ENCODE data around the gene INPP5B.

The INPP5B gene

GRCh38 chr1:37948166-37948565 lies 1.3 kb upstream of the INPP5B start:
- DNase-seq (ENCODE audit: low read depth) = no peak
- in situ Hi-C loops (cut with HindIII; ENCODE audit: low sequenced_read_pairs) = no loop called here
- H3K4me3 ChIP-seq (ENCODE audit: low read depth, low read length) = no peak overlapping the region
- no peak for TF ChIP-seq CTCF (IDR thresholded peaks at IDR 0.05; ENCODE audit: low read depth, low read length, missing control alignments)

GRCh38 chr1:37947364-37947763 lies 511 bp upstream of the INPP5B start:
- TF ChIP-seq CTCF (IDR thresholded peaks at IDR 0.05; ENCODE audit: low read depth, low read length, missing control alignments) = no peak
- in situ Hi-C loops (cut with HindIII; ENCODE audit: low sequenced_read_pairs) = no loop called here
- H3K4me3 ChIP-seq (ENCODE audit: low read depth, low read length) = peak overlapping the region; percentile 70
- DNase-seq (ENCODE audit: low read depth) = no peak

- in situ Hi-C loops (cut with HindIII; ENCODE audit: low sequenced_read_pairs) = no loop called here
- peak; percentile 45 for DNase-seq (ENCODE audit: low read depth)
- TF ChIP-seq CTCF (IDR thresholded peaks at IDR 0.05; ENCODE audit: low read depth, low read length, missing control alignments) = no peak
- peak overlapping the region; percentile 70 for H3K4me3 ChIP-seq (ENCODE audit: low read depth, low read length)
These were observed 830 bp downstream of the INPP5B start for GRCh38 chr1:37945743-37946702.

- no peak for TF ChIP-seq CTCF (IDR thresholded peaks at IDR 0.05; ENCODE audit: low read depth, low read length, missing control alignments)
These were observed 1.6 kb downstream of the INPP5B start for GRCh38 chr1:37945251-37945650.

GRCh38 chr1:37944816-37945215 lies 2.0 kb downstream of the INPP5B start:
- H3K4me3 ChIP-seq (ENCODE audit: low read depth, low read length) = no peak overlapping the region
- in situ Hi-C loops (cut with HindIII; ENCODE audit: low sequenced_read_pairs) = no loop called here

More at GRCh38 chr1:37945251-37945650, 1.6 kb downstream of the INPP5B start:
- H3K4me3 ChIP-seq (ENCODE audit: low read depth, low read length) = no peak overlapping the region
- in situ Hi-C loops (cut with HindIII; ENCODE audit: low sequenced_read_pairs) = no loop called here
- no peak for DNase-seq (ENCODE audit: low read depth)

More at GRCh38 chr1:37944816-37945215, 2.0 kb downstream of the INPP5B start:
- TF ChIP-seq CTCF (IDR thresholded peaks at IDR 0.05; ENCODE audit: low read depth, low read length, missing control alignments) = no peak
- no peak for DNase-seq (ENCODE audit: low read depth)
